OCI-LY7 (cell line): ENCODE data around the gene NOD2. TPM values are rescaled to one million over a fixed set of nuclear protein-coding genes. Genes with fewer than 3 reads are reported as not detected.

Experiments used
- microRNA-seq: library from miRNA; unstranded; fragments of <30 nt; microRNA quantifications from one replicate; pipeline ENCODE4 v1.2.0, GENCODE V29; 2022; ENCODE audit warnings: borderline replicate concordance
- small RNA-seq: library from RNA; depleted of rRNA; stranded (forward); fragments of <200 nt; gene quantifications from one replicate; pipeline ENCODE3, GENCODE V24; 2014
- total RNA-seq, 2 experiments: library from RNA; depleted of rRNA in 1 of 2; stranded (reverse); fragments of >200 nt in 1 of 2; shearing (Covaris generic) in 1 of 2; gene quantifications; 2 replicates each; pipeline ENCODE4 v1.2.3, GENCODE V29; 2014 to 2022

The NOD2 gene
- total RNA-seq, 2 experiments from 2014 or later = not detected

Small RNA genes lying within 50 kb of the gene (microRNA-seq; reads per million reads assigned to microRNA genes)
- gene MIR3181 = not detected

Small RNA genes lying within 50 kb of the gene (small RNA-seq; reads per million reads assigned to genes)
- not detected for gene MIR3181

Other genes starting within 250 kb of the NOD2 start
- 0.06 TPM in 1 of 2 replicates, not detected in the other for gene NKD1, start 145.2 kb upstream of the NOD2 start, total RNA-seq (2014; rRNA removed; shearing (Covaris generic))
- gene NKD1, start 145.2 kb upstream of the NOD2 start, total RNA-seq (2022) = 0.04 and 0.31 TPM in 2 replicates
- 2.3 and 5.8 TPM in 2 replicates for gene SNX20, start 12.3 kb upstream of the NOD2 start, total RNA-seq (2014; rRNA removed; shearing (Covaris generic))
- 1.3 and 1.5 TPM in 2 replicates for gene SNX20, start 12.3 kb upstream of the NOD2 start, total RNA-seq (2022)
- gene CYLD, start 48.5 kb downstream of the NOD2 start, total RNA-seq (2014; rRNA removed; shearing (Covaris generic)) = 7.4 and 14.0 TPM in 2 replicates
- 14.9 and 21.1 TPM in 2 replicates for gene CYLD, start 48.5 kb downstream of the NOD2 start, total RNA-seq (2022)